ENCODE data around the gene PRKAG1.

DNA sequence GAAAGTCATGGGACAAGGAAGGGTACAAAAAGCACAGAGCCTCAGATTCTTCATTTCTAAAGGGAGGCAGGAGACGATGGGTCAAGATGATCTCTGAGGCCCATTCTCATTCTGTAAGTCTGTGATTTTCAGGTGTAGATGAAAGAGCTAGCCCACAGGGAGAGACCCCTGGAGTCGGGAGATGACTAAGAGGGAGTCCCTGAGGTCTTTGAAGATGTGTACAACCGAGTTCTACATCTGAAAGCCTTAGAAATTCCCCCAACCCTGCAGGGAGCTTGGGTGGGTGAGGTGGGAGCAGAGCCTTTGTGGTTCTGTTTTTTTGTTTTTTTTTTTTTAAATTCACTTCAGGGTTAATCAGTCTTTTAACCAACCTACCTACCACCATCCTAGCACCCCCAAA, 50.1 kb downstream of the PRKAG1 start:
- TF ChIP-seq, protein P1, sequence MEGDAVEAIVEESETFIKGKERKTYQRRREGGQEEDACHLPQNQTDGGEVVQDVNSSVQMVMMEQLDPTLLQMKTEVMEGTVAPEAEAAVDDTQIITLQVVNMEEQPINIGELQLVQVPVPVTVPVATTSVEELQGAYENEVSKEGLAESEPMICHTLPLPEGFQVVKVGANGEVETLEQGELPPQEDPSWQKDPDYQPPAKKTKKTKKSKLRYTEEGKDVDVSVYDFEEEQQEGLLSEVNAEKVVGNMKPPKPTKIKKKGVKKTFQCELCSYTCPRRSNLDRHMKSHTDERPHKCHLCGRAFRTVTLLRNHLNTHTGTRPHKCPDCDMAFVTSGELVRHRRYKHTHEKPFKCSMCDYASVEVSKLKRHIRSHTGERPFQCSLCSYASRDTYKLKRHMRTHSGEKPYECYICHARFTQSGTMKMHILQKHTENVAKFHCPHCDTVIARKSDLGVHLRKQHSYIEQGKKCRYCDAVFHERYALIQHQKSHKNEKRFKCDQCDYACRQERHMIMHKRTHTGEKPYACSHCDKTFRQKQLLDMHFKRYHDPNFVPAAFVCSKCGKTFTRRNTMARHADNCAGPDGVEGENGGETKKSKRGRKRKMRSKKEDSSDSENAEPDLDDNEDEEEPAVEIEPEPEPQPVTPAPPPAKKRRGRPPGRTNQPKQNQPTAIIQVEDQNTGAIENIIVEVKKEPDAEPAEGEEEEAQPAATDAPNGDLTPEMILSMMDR (IDR thresholded peaks at IDR 0.05), result no peak
- no peak for TF ChIP-seq POLR2A (IDR thresholded peaks at IDR 0.05)
